Hematopoietic multipotent progenitor cell (in vitro differentiated cells): Measurements from ENCODE around the gene PMVK. TPM values are rescaled to one million over a fixed set of nuclear protein-coding genes. Genes with fewer than 3 reads are reported as not detected.

Experiments used
- DNase-seq, 3 donors: peaks; one replicate each; pipeline ENCODE4 v3.0.0-alpha.2; 2011 to 2015; ENCODE audit warnings: low read depth in 2 of 3, low spot score in 2 of 3
- total RNA-seq: library from RNA; depleted of rRNA; stranded (reverse); fragments of >200 nt; gene quantifications from one replicate; pipeline ENCODE4 v1.2.3, GENCODE V29; 2012

Gene PMVK
- total RNA-seq, 1 donor: 17.2 TPM

GRCh38 chr1:154951901-154952657 is 15.6 kb upstream of the PMVK start:
- DNase-seq: peak in 2 of 3 donors; percentile 36 to 55

- no peak for DNase-seq
Measured at GRCh38 chr1:154948079-154948478, 11.6 kb upstream of the PMVK start.

GRCh38 chr1:154945962-154946850 is 9.7 kb upstream of the PMVK start:
- no peak for DNase-seq

GRCh38 chr1:154945160-154945961 is 8.8 kb upstream of the PMVK start:
- no peak for DNase-seq

GRCh38 chr1:154944401-154945159 is 8.1 kb upstream of the PMVK start:
- DNase-seq: no peak

GRCh38 chr1:154943649-154944400 is 7.3 kb upstream of the PMVK start:
- peak in 2 of 3 donors; percentile 60 to 81 for DNase-seq

GRCh38 chr1:154941333-154942013 is 5.0 kb upstream of the PMVK start:
- no peak for DNase-seq

GRCh38 chr1:154940651-154941194 is 4.2 kb upstream of the PMVK start:
- DNase-seq: no peak

- no peak for DNase-seq
Measured at GRCh38 chr1:154940213-154940560, 3.7 kb upstream of the PMVK start.

GRCh38 chr1:154938604-154939399 is 2.3 kb upstream of the PMVK start:
- no peak for DNase-seq

- no peak for DNase-seq
Measured at GRCh38 chr1:154937988-154938386, 1.5 kb upstream of the PMVK start.

- peak; percentile 93 to 98 (median 94) for DNase-seq
Measured at GRCh38 chr1:154937085-154937987, 817 bp upstream of the PMVK start.

GRCh38 chr1:154935749-154936554 is 567 bp downstream of the PMVK start:
- DNase-seq: no peak

GRCh38 chr1:154934358-154934948 is 2.1 kb downstream of the PMVK start:
- DNase-seq: no peak

GRCh38 chr1:154931940-154932487 is 4.5 kb downstream of the PMVK start:
- no peak for DNase-seq
